ENCODE data around the gene SH3BP5.

SH3BP5 gene

DNA sequence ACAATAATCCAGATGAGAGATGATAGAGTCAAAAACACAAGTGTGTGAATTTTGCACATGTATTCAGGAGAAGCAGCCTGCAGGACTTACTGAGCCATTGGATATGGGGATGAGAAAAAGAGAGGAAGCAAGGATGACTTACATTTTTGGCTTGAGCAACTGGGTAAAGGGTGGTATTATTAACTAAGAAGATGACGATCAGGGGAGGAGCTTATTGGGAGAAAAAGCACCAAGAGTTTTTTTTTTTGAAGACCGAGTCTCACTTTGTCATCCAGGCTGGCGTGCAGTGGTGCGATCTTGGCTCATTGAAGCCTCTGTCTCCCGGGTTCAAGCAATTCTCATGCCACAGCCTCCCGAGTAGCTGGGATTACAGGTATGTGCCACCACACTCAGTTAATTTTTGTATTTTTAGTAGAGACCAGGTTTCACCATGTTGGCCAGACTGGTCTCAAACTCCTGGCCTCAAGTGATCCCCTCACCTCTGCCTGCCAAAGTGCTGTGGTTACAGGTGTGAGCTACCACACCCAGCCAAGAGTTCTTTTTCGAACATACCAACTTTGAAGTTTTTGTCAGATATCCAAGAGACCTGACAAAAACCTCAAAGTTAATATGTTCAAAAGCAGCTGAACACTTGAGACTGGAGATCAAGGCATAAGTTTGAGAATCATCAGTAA, 14.8 kb upstream of the SH3BP5 start:
- DNase-seq (ENCODE audit: low spot score), result no peak
- H4K8ac ChIP-seq (ENCODE audit: low read depth, low read length), result no peak overlapping the region
- peaks cover 0 to 3% of the 10 kb centered on the region in 2 donors for H3K9me3 ChIP-seq (replicated peaks in 1 of 2; ENCODE audit: control insufficient read depth in 2 of 2, insufficient read depth in 1 of 2, low read depth in 1 of 2, low read length in 2 of 2)
- no peaks in the 10 kb centered on the region for H3K79me1 ChIP-seq (ENCODE audit: low read depth, low read length)
- H3K4ac ChIP-seq (ENCODE audit: low read length), result no peak overlapping the region
- no peak overlapping the region for H3K23ac ChIP-seq (ENCODE audit: low read depth, low read length, poor library complexity)
- H3K27me3 ChIP-seq (ENCODE audit: control insufficient read depth in 3 of 3, insufficient read depth in 3 of 3, low read depth in 1 of 3, low read length in 3 of 3), result peaks cover 0 to 16% (median 0%) of the 10 kb centered on the region in 3 experiments
- no peak overlapping the region for H2BK12ac ChIP-seq (ENCODE audit: low read length)
- no peaks in the 10 kb centered on the region for H3K4me1 ChIP-seq (ENCODE audit: control insufficient read depth in 2 of 2, insufficient read depth in 1 of 2, low read depth in 1 of 2, low read length in 2 of 2)
- H2BK15ac ChIP-seq (ENCODE audit: low read length), result no peak overlapping the region
- H4K91ac ChIP-seq (ENCODE audit: low read depth, low read length, poor library complexity), result no peak overlapping the region
- H2BK5ac ChIP-seq (ENCODE audit: low read length), result no peak overlapping the region
- H3K14ac ChIP-seq (ENCODE audit: low read length), result no peak overlapping the region
- no peak overlapping the region for H2AK5ac ChIP-seq (ENCODE audit: low read depth, low read length)
- H3K18ac ChIP-seq (ENCODE audit: low read length), result no peak overlapping the region
- no peak overlapping the region for H3K4me3 ChIP-seq (ENCODE audit: low read length in 2 of 2)
- no peak overlapping the region for H3K27ac ChIP-seq (replicated peaks; ENCODE audit: low read length)
- H2BK120ac ChIP-seq (ENCODE audit: low read depth, low read length), result no peak overlapping the region
- H3K36me3 ChIP-seq (replicated peaks in 1 of 2; ENCODE audit: control insufficient read depth in 2 of 2, insufficient read depth in 2 of 2, low read length in 2 of 2), result no peaks in the 10 kb centered on the region
- no peak overlapping the region for H3K4me2 ChIP-seq (ENCODE audit: insufficient read depth, low read length, poor library complexity, severe bottlenecking)
- no CpG with 5 or more reads among the region's 7 CpGs for WGBS, 2 donors (ENCODE audit: extremely low coverage in 2 of 2, insufficient read length in 2 of 2, insufficient replicate concordance in 1 of 2)
- H2AFZ ChIP-seq (ENCODE audit: low read length), result no peak overlapping the region
- no peak overlapping the region for H3K9ac ChIP-seq (ENCODE audit: low read depth, low read length, poor library complexity)

DNA sequence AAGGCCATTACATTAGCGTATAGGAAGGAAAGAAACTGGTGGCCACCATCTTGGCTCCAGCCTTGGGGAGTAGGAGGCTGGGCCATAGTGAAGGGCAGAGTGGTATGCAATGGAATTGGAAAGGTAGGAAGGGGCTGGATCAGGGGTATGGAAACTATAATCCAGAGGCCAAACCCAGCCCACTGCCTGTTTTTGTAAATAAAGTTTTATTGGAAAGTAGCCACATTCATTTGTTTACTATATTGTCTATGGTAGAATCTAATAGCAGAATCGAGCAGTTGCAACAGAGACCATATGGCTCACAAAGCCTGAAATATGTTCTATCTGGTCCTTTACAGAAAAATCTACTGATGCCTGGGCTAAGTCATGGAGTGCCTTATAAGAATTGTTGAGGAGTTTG, 14.1 kb upstream of the SH3BP5 start:
- no peak overlapping the region for H3K4me2 ChIP-seq (ENCODE audit: insufficient read depth, low read length, poor library complexity, severe bottlenecking)
- no peak overlapping the region for H2BK15ac ChIP-seq (ENCODE audit: low read length)
- peaks cover 0 to 2% of the 10 kb centered on the region in 2 donors for H3K9me3 ChIP-seq (replicated peaks in 1 of 2; ENCODE audit: control insufficient read depth in 2 of 2, insufficient read depth in 1 of 2, low read depth in 1 of 2, low read length in 2 of 2)
- H3K36me3 ChIP-seq (replicated peaks in 1 of 2; ENCODE audit: control insufficient read depth in 2 of 2, insufficient read depth in 2 of 2, low read length in 2 of 2), result no peaks in the 10 kb centered on the region
- H3K4me3 ChIP-seq (ENCODE audit: low read length in 2 of 2), result no peak overlapping the region
- peaks cover 0 to 16% (median 0%) of the 10 kb centered on the region in 3 experiments for H3K27me3 ChIP-seq (ENCODE audit: control insufficient read depth in 3 of 3, insufficient read depth in 3 of 3, low read depth in 1 of 3, low read length in 3 of 3)
- no peaks in the 10 kb centered on the region for H3K79me1 ChIP-seq (ENCODE audit: low read depth, low read length)
- no peak overlapping the region for H2AFZ ChIP-seq (ENCODE audit: low read length)
- no peak overlapping the region for H3K14ac ChIP-seq (ENCODE audit: low read length)
- no peak for DNase-seq (ENCODE audit: low spot score)
- no peak overlapping the region for H3K23ac ChIP-seq (ENCODE audit: low read depth, low read length, poor library complexity)
- no peak overlapping the region for H2BK12ac ChIP-seq (ENCODE audit: low read length)
- H4K91ac ChIP-seq (ENCODE audit: low read depth, low read length, poor library complexity), result no peak overlapping the region
- no peak overlapping the region for H2BK120ac ChIP-seq (ENCODE audit: low read depth, low read length)
- no peak overlapping the region for H2BK5ac ChIP-seq (ENCODE audit: low read length)
- H3K27ac ChIP-seq (replicated peaks; ENCODE audit: low read length), result no peak overlapping the region
- no peak overlapping the region for H2AK5ac ChIP-seq (ENCODE audit: low read depth, low read length)
- no peak overlapping the region for H3K9ac ChIP-seq (ENCODE audit: low read depth, low read length, poor library complexity)
- no peak overlapping the region for H3K18ac ChIP-seq (ENCODE audit: low read length)
- H3K4ac ChIP-seq (ENCODE audit: low read length), result no peak overlapping the region
- no peaks in the 10 kb centered on the region for H3K4me1 ChIP-seq (ENCODE audit: control insufficient read depth in 2 of 2, insufficient read depth in 1 of 2, low read depth in 1 of 2, low read length in 2 of 2)
- no peak overlapping the region for H4K8ac ChIP-seq (ENCODE audit: low read depth, low read length)
- WGBS, 2 donors (ENCODE audit: extremely low coverage in 2 of 2, insufficient read length in 2 of 2, insufficient replicate concordance in 1 of 2), result no CpG with 5 or more reads among the region's 2 CpGs

- Histone ChIP-seq H3K4me3 (ENCODE audit: low read length in 2 of 2) (no peak overlapping the region), H2BK5ac (ENCODE audit: low read length) (no peak overlapping the region), H3K23ac (ENCODE audit: low read depth, low read length, poor library complexity) (no peak overlapping the region), H4K91ac (ENCODE audit: low read depth, low read length, poor library complexity) (no peak overlapping the region), H2BK12ac (ENCODE audit: low read length) (no peak overlapping the region), H3K9me3 (replicated peaks in 1 of 2; ENCODE audit: control insufficient read depth in 2 of 2, insufficient read depth in 1 of 2, low read depth in 1 of 2, low read length in 2 of 2) (no peaks in the 10 kb centered on the region), H2AK5ac (ENCODE audit: low read depth, low read length) (no peak overlapping the region), H3K36me3 (replicated peaks in 1 of 2; ENCODE audit: control insufficient read depth in 2 of 2, insufficient read depth in 2 of 2, low read length in 2 of 2) (no peaks in the 10 kb centered on the region), H3K18ac (ENCODE audit: low read length) (no peak overlapping the region), H2BK15ac (ENCODE audit: low read length) (no peak overlapping the region), H3K27ac (replicated peaks; ENCODE audit: low read length) (no peak overlapping the region), H3K4me1 (ENCODE audit: control insufficient read depth in 2 of 2, insufficient read depth in 1 of 2, low read depth in 1 of 2, low read length in 2 of 2) (no peaks in the 10 kb centered on the region), H3K14ac (ENCODE audit: low read length) (no peak overlapping the region), H3K4me2 (ENCODE audit: insufficient read depth, low read length, poor library complexity, severe bottlenecking) (no peak overlapping the region), H3K9ac (ENCODE audit: low read depth, low read length, poor library complexity) (no peak overlapping the region), H3K79me1 (ENCODE audit: low read depth, low read length) (no peaks in the 10 kb centered on the region), H4K8ac (ENCODE audit: low read depth, low read length) (no peak overlapping the region), H3K4ac (ENCODE audit: low read length) (no peak overlapping the region), H3K27me3 (ENCODE audit: control insufficient read depth in 3 of 3, insufficient read depth in 3 of 3, low read depth in 1 of 3, low read length in 3 of 3) (peaks cover 0 to 16% (median 0%) of the 10 kb centered on the region in 3 experiments), H2BK120ac (ENCODE audit: low read depth, low read length) (no peak overlapping the region), H2AFZ (ENCODE audit: low read length) (no peak overlapping the region)
- no peak for DNase-seq (ENCODE audit: low spot score)
- no CpG with 5 or more reads among the region's 4 CpGs for WGBS, 2 donors (ENCODE audit: extremely low coverage in 2 of 2, insufficient read length in 2 of 2, insufficient replicate concordance in 1 of 2)
Measured at GRCh38 chr3:15345608-15346137, 13.3 kb upstream of the SH3BP5 start.

DNA sequence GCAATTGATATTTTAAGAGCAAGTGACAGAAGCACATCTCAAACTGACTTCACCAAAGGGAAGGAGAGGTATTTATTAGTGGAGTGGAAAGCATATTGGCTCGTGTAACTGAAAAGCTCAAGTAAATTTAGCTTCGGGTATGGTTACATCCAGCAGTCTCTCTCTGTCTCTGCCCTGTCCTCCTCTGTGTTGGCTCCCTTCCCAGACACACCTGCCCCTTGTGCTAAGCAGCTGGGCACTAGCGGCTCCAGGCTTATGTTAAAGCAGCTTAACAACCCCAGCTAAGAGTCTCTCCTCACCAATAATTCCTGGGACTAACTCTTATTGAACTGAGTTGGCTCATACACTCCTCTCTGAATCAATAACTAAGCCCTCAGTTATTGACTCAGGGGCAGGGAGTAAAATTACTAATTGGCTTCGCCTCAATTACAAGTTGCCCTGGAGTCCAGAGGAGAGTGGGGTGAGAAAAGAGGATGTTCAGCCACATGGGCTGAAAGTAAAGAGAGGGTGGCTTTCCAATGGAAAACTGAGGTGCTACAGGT, 12.8 kb upstream of the SH3BP5 start:
- no peak overlapping the region for H3K4me3 ChIP-seq (ENCODE audit: low read length in 2 of 2)
- H3K9me3 ChIP-seq (replicated peaks in 1 of 2; ENCODE audit: control insufficient read depth in 2 of 2, insufficient read depth in 1 of 2, low read depth in 1 of 2, low read length in 2 of 2), result no peaks in the 10 kb centered on the region
- no peak overlapping the region for H3K9ac ChIP-seq (ENCODE audit: low read depth, low read length, poor library complexity)
- H3K4ac ChIP-seq (ENCODE audit: low read length), result no peak overlapping the region
- H3K27ac ChIP-seq (replicated peaks; ENCODE audit: low read length), result no peak overlapping the region
- WGBS, 2 donors (ENCODE audit: extremely low coverage in 2 of 2, insufficient read length in 2 of 2, insufficient replicate concordance in 1 of 2), result no CpG with 5 or more reads among the region's 4 CpGs
- H2BK120ac ChIP-seq (ENCODE audit: low read depth, low read length), result no peak overlapping the region
- H2BK12ac ChIP-seq (ENCODE audit: low read length), result no peak overlapping the region
- no peak overlapping the region for H2BK5ac ChIP-seq (ENCODE audit: low read length)
- H3K23ac ChIP-seq (ENCODE audit: low read depth, low read length, poor library complexity), result no peak overlapping the region
- no peak overlapping the region for H4K91ac ChIP-seq (ENCODE audit: low read depth, low read length, poor library complexity)
- no peaks in the 10 kb centered on the region for H3K4me1 ChIP-seq (ENCODE audit: control insufficient read depth in 2 of 2, insufficient read depth in 1 of 2, low read depth in 1 of 2, low read length in 2 of 2)
- no peak overlapping the region for H3K18ac ChIP-seq (ENCODE audit: low read length)
- no peaks in the 10 kb centered on the region for H3K36me3 ChIP-seq (replicated peaks in 1 of 2; ENCODE audit: control insufficient read depth in 2 of 2, insufficient read depth in 2 of 2, low read length in 2 of 2)
- no peak overlapping the region for H2BK15ac ChIP-seq (ENCODE audit: low read length)
- no peak overlapping the region for H2AK5ac ChIP-seq (ENCODE audit: low read depth, low read length)
- no peak overlapping the region for H4K8ac ChIP-seq (ENCODE audit: low read depth, low read length)
- no peaks in the 10 kb centered on the region for H3K79me1 ChIP-seq (ENCODE audit: low read depth, low read length)
- H2AFZ ChIP-seq (ENCODE audit: low read length), result no peak overlapping the region
- DNase-seq (ENCODE audit: low spot score), result no peak
- no peak overlapping the region for H3K14ac ChIP-seq (ENCODE audit: low read length)
- no peak overlapping the region for H3K4me2 ChIP-seq (ENCODE audit: insufficient read depth, low read length, poor library complexity, severe bottlenecking)
- peaks cover 0 to 16% (median 0%) of the 10 kb centered on the region in 3 experiments for H3K27me3 ChIP-seq (ENCODE audit: control insufficient read depth in 3 of 3, insufficient read depth in 3 of 3, low read depth in 1 of 3, low read length in 3 of 3)
